Heart right ventricle (tissue), 16 donors: ENCODE data around the gene UBE2G2. TPM values are rescaled to one million over a fixed set of nuclear protein-coding genes. Genes with fewer than 3 reads are reported as not detected.
"Not testable (repeated sequence)": the region's sequence is repeated elsewhere in the genome, so short reads cannot be mapped to it uniquely, and the experiment has no call there.

Experiments used
- ATAC-seq, 8 donors: fragments of 200-7000 bp; cut with Tn5 transposase; one replicate each; pipeline ENCODE4 v1.9.1; 2020; ENCODE audit warnings: mild to moderate bottlenecking in 8 of 8, moderate library complexity in 8 of 8, moderate number of reproducible peaks in 1 of 8
- DNase-seq, 2 donors: peaks; one replicate each; pipeline ENCODE4 v3.0.0-alpha.2; 2020
- H3K27ac ChIP-seq, 10 donors: fragments of 200-600 bp; sonication (generic) in 2 of 10; one replicate each; pipeline versions ENCODE4 v1.5.0 to v1.8.0; 2020 to 2022; ENCODE audit warnings: mild to moderate bottlenecking in 3 of 10
- H3K27me3 ChIP-seq, 7 donors: fragments of 200-600 bp; one replicate each; pipeline ENCODE4 v1.8.0; 2021 to 2022; ENCODE audit warnings: mild to moderate bottlenecking in 2 of 7
- H3K36me3 ChIP-seq, 9 donors: fragments of 200-600 bp; sonication (generic) in 1 of 9; one replicate each; pipeline versions ENCODE4 v1.5.0 to v1.8.0; 2020 to 2022; ENCODE audit warnings: mild to moderate bottlenecking in 2 of 9
- H3K4me1 ChIP-seq, 9 donors: fragments of 200-600 bp; sonication (generic) in 1 of 9; one replicate each; pipeline versions ENCODE4 v1.5.0 to v1.8.0; 2020 to 2022; ENCODE audit warnings: mild to moderate bottlenecking in 4 of 9
- H3K4me3 ChIP-seq, 10 donors: fragments of 200-600 bp; sonication (generic) in 2 of 10; one replicate each; pipeline versions ENCODE4 v1.5.0 to v1.8.0; 2020 to 2022; ENCODE audit warnings: mild to moderate bottlenecking in 7 of 10, moderate library complexity in 2 of 10
- H3K9me3 ChIP-seq, 11 donors: fragments of 200-600 bp in 10 of 11; sonication (generic) in 2 of 11; one replicate each; pipeline versions ENCODE4 v1.5.0 to v1.8.0; 2013 to 2022; ENCODE audit warnings: mild to moderate bottlenecking in 2 of 11, control low read depth in 1 of 11, moderate library complexity in 1 of 11
- WGBS, 2 donors: extraction: QIAGEN DNeasy Blood & Tissue Kit; methylation state at CpG; one replicate each; pipeline ENCODE4 v1.1.7; 2013; ENCODE audit warnings: inconsistent platforms in 1 of 2; 5-methylcytosine and 5-hydroxymethylcytosine counted together
- intact Hi-C, 10 donors: fragments of 100-400 bp; cut with DNase I; formaldehyde crosslinking; loops; one replicate each; pipeline versions ENCODE4 v1.11.1 to v1.14.2; 2022
- polyA plus RNA-seq, 2 donors: library from polyadenylated mRNA; stranded (reverse); fragments of 200-250 nt; gene quantifications; one replicate each; pipeline ENCODE4 v1.2.3, GENCODE V29; 2013
- total RNA-seq, 10 donors: library from RNA; stranded (reverse); fragmentation: NEBNext Ultra II Directional in 3 of 10; extraction: Animal tissue kit (Norgen Biotek cat#: 25700) in 3 of 10; gene quantifications; one replicate each; pipeline versions ENCODE4 v1.2.1 to v1.2.4, GENCODE V29; 2021 to 2023
- TF ChIP-seq, protein P1 (sequence below), 9 donors: fragments of 200-600 bp; sonication (generic) in 2 of 9; IDR thresholded peaks; one replicate each; pipeline versions ENCODE4 v1.5.0 to v1.8.0; 2021 to 2022; ENCODE audit warnings: antibody characterized with exemption in 9 of 9, mild to moderate bottlenecking in 5 of 9, moderate library complexity in 1 of 9
- donor health status: Arrhythmogenic right ventricular cardiomyopathy.
- donor health status: ischemic (EF 13 %, LVEDD 7.1; RV severe dilation, severe dysfunction).
- donor health status: healthy with polysubstance abuse.
- donor health status: DM: no; HTN: yes; CAD: no.
- donor health status: DM: no; HTN: no; CAD: no.
- donor health status: ischemic (EF 25% LVEDD 6.9; RV normal size, moderate dysfunction).
- donor health status: ischemic (EF 25% LVEDD 5.7; RV mildly dilated, moderate dysfunction).
- donor health status: healthy.
- donor health status: DM: yes; HTN: yes; CAD: no.
- donor health status: Ischemic cardiomyopathy.
- donor health status: ischemic (EF 35%, LVEDD 5.7; RV mildly dilated, moderate dysfunction).
- donor health status: nonischemic (EF 11% LVEDD 7.7; RV severe dilation, severe dysfunction).
- donor health status: DM: yes; HTN: yes; CAD: no.
- donor health status: PGD.
- donor health status: ischemic (EF 29% LVEDD 5.4; RV normal size, mild dysfunction).
- donor health status: nonischemic (EF 23%, LVEDD 6.1; RV moderate dilation, normal function).

Gene UBE2G2
- total and polyA plus RNA-seq, 12 donors, result 39.6 to 89.5 (median 63.2) TPM

DNA sequence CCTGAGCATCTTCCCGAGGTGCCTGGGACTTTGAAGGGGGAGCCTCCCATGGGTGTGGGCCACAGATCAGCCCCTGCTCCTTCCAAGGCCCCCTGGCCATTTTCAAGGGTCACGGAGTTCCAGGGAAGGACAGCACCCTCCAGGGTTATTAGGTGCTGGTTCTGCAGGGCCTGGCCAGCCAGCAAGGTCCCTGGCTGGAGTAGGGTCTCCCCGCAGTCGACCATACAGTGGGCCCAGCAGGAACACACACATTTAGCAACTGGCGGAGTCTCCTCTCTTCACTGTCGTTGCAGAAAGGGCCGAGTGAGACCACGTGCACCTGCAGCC, 34.0 kb upstream of the UBE2G2 start:
- Histone ChIP-seq H3K27me3 (no peaks in the 10 kb centered on the region), H3K4me3 (no peak overlapping the region), H3K27ac (no peak overlapping the region), H3K9me3 (no peaks in the 10 kb centered on the region), H3K36me3 (no peaks in the 10 kb centered on the region), H3K4me1 (peaks cover 0 to 10% (median 5%) of the 10 kb centered on the region in 9 donors)
- intact Hi-C loops, result no loop called here
- WGBS, 2 donors, result 72 to 77% methylated on average over 8 of the region's 8 CpGs
- TF ChIP-seq, protein P1, sequence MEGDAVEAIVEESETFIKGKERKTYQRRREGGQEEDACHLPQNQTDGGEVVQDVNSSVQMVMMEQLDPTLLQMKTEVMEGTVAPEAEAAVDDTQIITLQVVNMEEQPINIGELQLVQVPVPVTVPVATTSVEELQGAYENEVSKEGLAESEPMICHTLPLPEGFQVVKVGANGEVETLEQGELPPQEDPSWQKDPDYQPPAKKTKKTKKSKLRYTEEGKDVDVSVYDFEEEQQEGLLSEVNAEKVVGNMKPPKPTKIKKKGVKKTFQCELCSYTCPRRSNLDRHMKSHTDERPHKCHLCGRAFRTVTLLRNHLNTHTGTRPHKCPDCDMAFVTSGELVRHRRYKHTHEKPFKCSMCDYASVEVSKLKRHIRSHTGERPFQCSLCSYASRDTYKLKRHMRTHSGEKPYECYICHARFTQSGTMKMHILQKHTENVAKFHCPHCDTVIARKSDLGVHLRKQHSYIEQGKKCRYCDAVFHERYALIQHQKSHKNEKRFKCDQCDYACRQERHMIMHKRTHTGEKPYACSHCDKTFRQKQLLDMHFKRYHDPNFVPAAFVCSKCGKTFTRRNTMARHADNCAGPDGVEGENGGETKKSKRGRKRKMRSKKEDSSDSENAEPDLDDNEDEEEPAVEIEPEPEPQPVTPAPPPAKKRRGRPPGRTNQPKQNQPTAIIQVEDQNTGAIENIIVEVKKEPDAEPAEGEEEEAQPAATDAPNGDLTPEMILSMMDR (IDR thresholded peaks at IDR 0.05), result no peak
- DNase-seq (no peak), ATAC-seq (no peak)

DNA sequence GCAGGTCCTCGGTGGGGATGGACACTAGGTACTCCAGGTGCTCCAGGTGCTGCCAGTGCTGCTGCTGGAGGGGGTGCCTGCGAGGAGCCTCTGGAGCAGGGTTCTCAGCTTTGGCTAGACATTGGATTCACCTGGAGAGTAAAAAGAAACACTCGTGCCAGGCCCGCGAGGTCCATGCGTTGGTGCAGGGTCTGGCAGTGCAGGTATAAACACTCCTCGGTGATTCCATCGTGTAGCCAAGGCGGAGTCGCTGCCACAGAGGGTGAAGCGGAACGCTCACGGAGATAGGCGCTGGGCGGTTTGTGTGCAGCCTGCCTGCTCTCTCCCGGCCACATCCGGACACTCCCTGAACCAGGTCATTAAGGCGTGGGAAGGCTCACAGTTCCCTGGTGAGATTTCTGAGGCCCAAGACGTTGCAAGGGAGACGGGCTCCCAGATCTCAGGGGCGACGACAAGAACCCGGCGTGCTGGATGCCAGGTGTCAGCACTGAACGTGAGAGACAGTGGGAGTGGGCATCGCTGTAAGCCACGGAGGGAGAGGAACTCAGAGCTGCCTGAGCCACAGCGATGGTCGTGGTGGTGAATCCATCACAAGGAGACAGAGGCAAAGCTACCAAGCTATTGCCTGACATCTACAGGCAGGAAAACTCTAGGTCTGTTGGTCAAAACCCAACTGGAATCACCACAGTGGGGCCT, 33.5 kb upstream of the UBE2G2 start:
- 82 to 87% methylated on average over 29 of the region's 29 CpGs for WGBS, 2 donors

DNA sequence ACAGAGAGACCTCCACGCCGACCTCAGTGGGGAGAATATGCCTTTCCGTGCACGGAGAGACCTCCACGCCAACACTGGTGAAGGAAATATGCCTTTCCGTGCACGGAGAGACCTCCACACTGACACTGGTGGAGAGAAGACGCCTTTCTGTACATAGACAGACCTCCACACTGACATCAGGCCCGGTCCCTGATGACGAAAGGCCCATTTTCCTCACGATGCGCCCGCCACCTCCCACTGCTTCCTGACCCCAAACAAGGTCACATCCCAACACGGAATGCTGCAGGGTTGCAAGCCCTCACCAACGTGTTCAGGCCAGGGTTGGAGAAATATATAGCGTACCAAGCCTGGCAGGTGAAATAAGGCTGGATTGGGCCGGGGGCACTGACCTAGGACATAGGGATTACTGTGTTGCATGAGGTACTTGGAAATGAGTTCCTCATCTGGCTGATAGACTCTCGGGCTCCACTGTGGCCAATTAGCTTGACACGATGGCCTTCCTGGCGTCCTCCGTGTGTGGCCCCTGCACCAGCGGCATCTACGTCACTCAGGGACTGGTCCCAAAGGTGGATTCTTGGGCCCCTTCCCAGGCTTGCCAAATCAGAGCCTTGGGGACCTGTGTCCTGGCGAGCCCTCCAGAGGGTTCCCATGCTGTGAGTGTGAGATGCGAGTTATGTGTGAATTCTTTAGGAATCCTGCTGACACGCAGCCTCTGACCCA, 32.8 kb upstream of the UBE2G2 start:
- Histone ChIP-seq H3K4me3 (no peak overlapping the region), H3K4me1 (peaks cover 0 to 10% (median 5%) of the 10 kb centered on the region in 9 donors), H3K9me3 (peaks cover 0 to 3% (median 0%) of the 10 kb centered on the region in 11 donors), H3K27ac (no peak overlapping the region), H3K36me3 (no peaks in the 10 kb centered on the region), H3K27me3 (no peaks in the 10 kb centered on the region)
- TF ChIP-seq, protein P1 (IDR thresholded peaks at IDR 0.05), result no peak
- ATAC-seq (no peak), DNase-seq (no peak)
- 82 to 86% methylated on average over 26 of the region's 26 CpGs for WGBS, 2 donors
- intact Hi-C loops, result no loop called here

More for the DNA sequence above, 33.5 kb upstream of the UBE2G2 start:
- TF ChIP-seq, protein P1 (IDR thresholded peaks at IDR 0.05), result no peak
- DNase-seq (no peak), ATAC-seq (no peak)
- no peaks in the 10 kb centered on the region for H3K9me3 ChIP-seq
- H3K36me3 ChIP-seq, result no peaks in the 10 kb centered on the region
- no peak overlapping the region for H3K4me3 ChIP-seq
- H3K4me1 ChIP-seq, result peaks cover 0 to 10% (median 5%) of the 10 kb centered on the region in 9 donors
- no peak overlapping the region for H3K27ac ChIP-seq
- intact Hi-C loops, result no loop called here
- no peaks in the 10 kb centered on the region for H3K27me3 ChIP-seq

DNA sequence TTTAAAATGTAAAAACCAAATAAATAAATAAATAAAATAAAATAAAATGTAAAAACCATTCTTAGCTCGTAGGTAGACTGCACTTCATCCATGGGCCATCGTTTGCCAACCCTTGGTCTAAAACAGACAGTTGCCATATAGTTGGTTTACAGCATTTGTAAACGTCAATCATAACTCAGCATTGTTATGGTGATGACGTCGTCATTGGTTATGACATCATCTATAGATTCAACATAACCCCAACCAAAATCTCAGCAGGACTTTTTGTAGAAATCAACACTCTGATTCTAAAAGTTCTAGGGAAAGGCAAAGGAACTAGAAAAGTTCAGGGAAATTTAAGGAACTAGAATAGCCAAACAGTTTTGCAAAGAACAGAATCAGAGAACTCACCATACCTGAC, 32.0 kb upstream of the UBE2G2 start:
- peaks cover 0 to 10% (median 4%) of the 10 kb centered on the region in 11 donors for H3K9me3 ChIP-seq
- H3K27me3 ChIP-seq, result no peaks in the 10 kb centered on the region
- no peak for DNase-seq
- TF ChIP-seq, protein P1 (IDR thresholded peaks at IDR 0.05), result no peak
- peaks cover 0 to 10% (median 5%) of the 10 kb centered on the region in 9 donors for H3K4me1 ChIP-seq
- H3K4me3 ChIP-seq, result no peak overlapping the region
- WGBS, 2 donors, result 86 to 92% methylated on average over 5 of the region's 5 CpGs
- H3K36me3 ChIP-seq, result no peaks in the 10 kb centered on the region
- ATAC-seq, result no peak
- intact Hi-C loops, result no loop called here
- H3K27ac ChIP-seq, result no peak overlapping the region

DNA sequence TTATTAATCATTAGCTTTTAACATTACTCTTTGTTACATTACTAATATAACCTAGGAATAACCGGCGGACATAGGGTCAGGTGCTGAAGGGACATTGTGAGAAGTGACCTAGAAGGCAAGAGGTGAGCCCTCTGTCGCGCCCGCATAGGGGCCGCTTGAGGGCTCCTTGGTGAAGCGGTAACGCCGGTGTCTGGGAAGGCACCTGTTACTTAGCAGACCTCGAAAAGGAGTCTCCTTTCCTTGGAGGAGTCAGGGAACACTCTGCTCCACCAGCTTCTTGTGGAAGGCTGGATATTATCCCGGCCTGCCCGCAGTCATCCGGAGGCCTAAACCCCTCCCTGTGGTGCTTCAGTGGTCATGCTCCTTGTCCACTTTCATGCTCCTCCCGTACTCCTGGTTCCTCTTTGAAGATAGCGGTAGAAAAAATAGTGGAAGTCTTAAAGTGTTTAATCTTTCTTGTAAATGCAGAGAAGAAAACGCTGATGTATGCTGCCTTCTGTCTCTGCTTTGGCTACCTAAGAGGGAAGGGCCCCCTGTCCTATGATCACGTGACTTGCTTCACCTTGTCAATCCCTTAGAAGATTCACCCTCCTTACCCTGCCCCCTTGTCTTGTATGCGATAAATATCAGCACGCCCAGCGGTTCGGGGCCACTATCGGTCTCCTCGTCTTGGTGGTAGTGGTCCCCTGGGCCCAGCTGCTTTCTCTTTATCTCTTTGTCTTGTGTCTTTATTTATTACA, 31.1 kb upstream of the UBE2G2 start:
- ATAC-seq, H3K27me3 ChIP-seq, intact Hi-C loops, H3K4me3 ChIP-seq, H3K36me3 ChIP-seq, H3K4me1 ChIP-seq, H3K27ac ChIP-seq, DNase-seq: not testable (repeated sequence)
- 87 to 89% methylated on average over 23 of the region's 23 CpGs for WGBS, 2 donors
- peaks cover 0 to 20% (median 14%) of the 10 kb centered on the region in 11 donors for H3K9me3 ChIP-seq
